ENCODE measurements around the gene SPTLC3.

DNA sequence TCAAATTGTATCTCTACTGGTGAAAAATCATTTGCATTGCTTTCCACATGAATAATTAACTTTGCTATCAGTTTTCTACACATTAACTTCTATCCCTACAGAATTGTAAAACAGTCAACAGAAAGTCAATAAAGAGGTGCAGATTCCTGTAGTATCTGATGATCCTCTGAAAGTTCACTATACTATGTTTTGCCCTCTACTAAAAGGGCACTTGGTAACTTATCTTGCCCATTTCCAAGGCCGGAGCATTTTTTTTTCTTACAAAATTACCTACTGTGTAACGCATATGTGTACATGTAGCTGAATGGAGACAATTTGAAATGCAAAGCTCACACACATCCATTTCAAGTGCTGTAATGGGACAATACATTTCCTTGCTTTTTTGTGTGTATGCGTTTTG, 9.6 kb upstream of the SPTLC3 start:
- TF ChIP-seq, protein P1, sequence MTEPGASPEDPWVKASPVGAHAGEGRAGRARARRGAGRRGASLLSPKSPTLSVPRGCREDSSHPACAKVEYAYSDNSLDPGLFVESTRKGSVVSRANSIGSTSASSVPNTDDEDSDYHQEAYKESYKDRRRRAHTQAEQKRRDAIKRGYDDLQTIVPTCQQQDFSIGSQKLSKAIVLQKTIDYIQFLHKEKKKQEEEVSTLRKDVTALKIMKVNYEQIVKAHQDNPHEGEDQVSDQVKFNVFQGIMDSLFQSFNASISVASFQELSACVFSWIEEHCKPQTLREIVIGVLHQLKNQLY (CRISPR knock-in tag; IDR thresholded peaks at IDR 0.05): no peak
- TF ChIP-seq CTCF (CRISPR knock-in tag; IDR thresholded peaks at IDR 0.05): no peak
- no peak for TF ChIP-seq ZNF333 (CRISPR knock-in tag; IDR thresholded peaks at IDR 0.05; ENCODE audit: borderline replicate concordance)
- no peak for TF ChIP-seq NR3C1 (CRISPR knock-in tag; IDR thresholded peaks at IDR 0.05)
- no peak for TF ChIP-seq ZNF101 (CRISPR knock-in tag; IDR thresholded peaks at IDR 0.05; ENCODE audit: borderline replicate concordance, low read depth)
- TF ChIP-seq ZNF317 (CRISPR knock-in tag; IDR thresholded peaks at IDR 0.05): no peak
- TF ChIP-seq, protein P2, sequence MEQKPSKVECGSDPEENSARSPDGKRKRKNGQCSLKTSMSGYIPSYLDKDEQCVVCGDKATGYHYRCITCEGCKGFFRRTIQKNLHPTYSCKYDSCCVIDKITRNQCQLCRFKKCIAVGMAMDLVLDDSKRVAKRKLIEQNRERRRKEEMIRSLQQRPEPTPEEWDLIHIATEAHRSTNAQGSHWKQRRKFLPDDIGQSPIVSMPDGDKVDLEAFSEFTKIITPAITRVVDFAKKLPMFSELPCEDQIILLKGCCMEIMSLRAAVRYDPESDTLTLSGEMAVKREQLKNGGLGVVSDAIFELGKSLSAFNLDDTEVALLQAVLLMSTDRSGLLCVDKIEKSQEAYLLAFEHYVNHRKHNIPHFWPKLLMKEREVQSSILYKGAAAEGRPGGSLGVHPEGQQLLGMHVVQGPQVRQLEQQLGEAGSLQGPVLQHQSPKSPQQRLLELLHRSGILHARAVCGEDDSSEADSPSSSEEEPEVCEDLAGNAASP (CRISPR knock-in tag; IDR thresholded peaks at IDR 0.05; ENCODE audit: borderline replicate concordance): peak; percentile 8; the same call in 1 of the 2 replicates
- no peak for TF ChIP-seq AGO1 (IDR thresholded peaks at IDR 0.05; ENCODE audit: low read depth, low read length, poor library complexity, severe bottlenecking)
- TF ChIP-seq YY1 (IDR thresholded peaks at IDR 0.05; ENCODE audit: insufficient read depth, insufficient replicate concordance, low read depth, low read length): no peak
- TF ChIP-seq ZNF468 (CRISPR knock-in tag; IDR thresholded peaks at IDR 0.05): no peak
- no peak for TF ChIP-seq FIP1L1 (IDR thresholded peaks at IDR 0.05; ENCODE audit: borderline replicate concordance, insufficient read depth, low read depth, low read length)
- TF ChIP-seq, protein P3, sequence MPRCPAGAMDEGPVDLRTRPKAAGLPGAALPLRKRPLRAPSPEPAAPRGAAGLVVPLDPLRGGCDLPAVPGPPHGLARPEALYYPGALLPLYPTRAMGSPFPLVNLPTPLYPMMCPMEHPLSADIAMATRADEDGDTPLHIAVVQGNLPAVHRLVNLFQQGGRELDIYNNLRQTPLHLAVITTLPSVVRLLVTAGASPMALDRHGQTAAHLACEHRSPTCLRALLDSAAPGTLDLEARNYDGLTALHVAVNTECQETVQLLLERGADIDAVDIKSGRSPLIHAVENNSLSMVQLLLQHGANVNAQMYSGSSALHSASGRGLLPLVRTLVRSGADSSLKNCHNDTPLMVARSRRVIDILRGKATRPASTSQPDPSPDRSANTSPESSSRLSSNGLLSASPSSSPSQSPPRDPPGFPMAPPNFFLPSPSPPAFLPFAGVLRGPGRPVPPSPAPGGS (CRISPR knock-in tag; IDR thresholded peaks at IDR 0.05): no peak
- TF ChIP-seq ZNF660 (CRISPR knock-in tag; IDR thresholded peaks at IDR 0.05; ENCODE audit: borderline replicate concordance, low read depth): no peak
